H9 (cell line): Measurements from ENCODE around the gene TTLL1. TPM values are rescaled to one million over a fixed set of nuclear protein-coding genes. Genes with fewer than 3 reads are reported as not detected.

Experiments used
- DNase-seq: peaks from one replicate; pipeline ENCODE4 v3.0.0-alpha.2; 2017
- H2AFZ ChIP-seq: one replicate; pipeline ENCODE4 v1.6.1; 2013; ENCODE audit warnings: mild to moderate bottlenecking, low read length, control low read depth, moderate library complexity
- H2AK5ac ChIP-seq: 2 replicates; pipeline ENCODE4 v1.6.1; 2013; ENCODE audit warnings: low read length, control low read depth, mixed read lengths; ENCODE audit not compliant: insufficient read length
- H2BK120ac ChIP-seq: one replicate; pipeline ENCODE4 v1.6.1; 2013; ENCODE audit warnings: low read depth, mild to moderate bottlenecking, low read length, control low read depth, inconsistent platforms; ENCODE audit not compliant: poor library complexity, severe bottlenecking
- H2BK12ac ChIP-seq: 2 replicates; pipeline ENCODE4 v1.6.1; 2013; ENCODE audit warnings: low read length, control low read depth, mixed read lengths, low read depth; ENCODE audit not compliant: insufficient read length
- H2BK15ac ChIP-seq: 2 replicates; pipeline ENCODE4 v1.6.1; 2013; ENCODE audit warnings: low read depth, low read length, control low read depth
- H2BK20ac ChIP-seq: one replicate; pipeline ENCODE4 v1.6.1; 2013; ENCODE audit warnings: low read depth, mild to moderate bottlenecking, low read length, control low read depth, inconsistent platforms; ENCODE audit not compliant: poor library complexity, severe bottlenecking
- H2BK5ac ChIP-seq: 2 replicates; pipeline ENCODE4 v1.6.1; 2013; ENCODE audit warnings: low read length, control low read depth, mixed read lengths; ENCODE audit not compliant: insufficient read length
- H3K14ac ChIP-seq: 2 replicates; pipeline ENCODE4 v1.6.1; 2013; ENCODE audit warnings: low read length, control low read depth; ENCODE audit not compliant: insufficient read depth
- H3K18ac ChIP-seq: 2 replicates; pipeline ENCODE4 v1.6.1; 2013; ENCODE audit warnings: low read depth, mild to moderate bottlenecking, mixed read lengths, low read length, control low read depth; ENCODE audit not compliant: insufficient read length
- H3K23ac ChIP-seq: 2 replicates; pipeline ENCODE4 v1.6.1; 2013; ENCODE audit warnings: low read length, control low read depth, mixed read lengths, low read depth; ENCODE audit not compliant: insufficient read length
- H3K23me2 ChIP-seq: 2 replicates; pipeline ENCODE4 v1.6.1; 2013; ENCODE audit warnings: low read depth, mild to moderate bottlenecking, mixed read lengths, low read length, control low read depth; ENCODE audit not compliant: insufficient read length, poor library complexity, severe bottlenecking
- H3K27ac ChIP-seq: 2 replicates; pipeline ENCODE4 v1.5.1; 2013; ENCODE audit warnings: low read length, control low read depth, mixed read lengths, low read depth; ENCODE audit not compliant: insufficient read length
- H3K27me3 ChIP-seq: 2 replicates; pipeline ENCODE4 v1.6.1; 2013; ENCODE audit warnings: low read length, control low read depth, inconsistent platforms; ENCODE audit not compliant: insufficient read depth
- H3K4ac ChIP-seq: 2 replicates; pipeline ENCODE4 v1.6.1; 2013; ENCODE audit warnings: low read depth, mild to moderate bottlenecking, control low read depth, inconsistent platforms, low read length, moderate library complexity
- H3K4me1 ChIP-seq: 2 replicates; pipeline ENCODE4 v1.6.1; 2013; ENCODE audit warnings: low read length, control low read depth, inconsistent platforms; ENCODE audit not compliant: insufficient read depth
- H3K4me2 ChIP-seq: 2 replicates; pipeline ENCODE4 v1.6.1; 2013; ENCODE audit warnings: low read length, control low read depth, mixed read lengths; ENCODE audit not compliant: insufficient read length, insufficient read depth
- H3K56ac ChIP-seq: 2 replicates; pipeline ENCODE4 v1.6.1; 2013; ENCODE audit warnings: low read depth, mild to moderate bottlenecking, mixed read lengths, low read length, control low read depth; ENCODE audit not compliant: insufficient read length
- H3K79me1 ChIP-seq: 2 replicates; pipeline ENCODE4 v1.6.1; 2013; ENCODE audit warnings: low read depth, mild to moderate bottlenecking, moderate library complexity, low read length, control low read depth, inconsistent platforms; ENCODE audit not compliant: insufficient read depth, poor library complexity, severe bottlenecking
- H3K79me2 ChIP-seq: 2 replicates; pipeline ENCODE4 v1.6.1; 2013; ENCODE audit warnings: low read length, control low read depth, inconsistent platforms; ENCODE audit not compliant: insufficient read depth
- H3K9ac ChIP-seq: 2 replicates; pipeline ENCODE4 v1.6.1; 2013; ENCODE audit warnings: low read length, control low read depth, mixed read lengths; ENCODE audit not compliant: insufficient read length; ENCODE audit errors: extremely low read depth
- H3K9me3 ChIP-seq: one replicate; pipeline ENCODE4 v1.6.1; 2013; ENCODE audit warnings: low read depth, low read length, inconsistent platforms; ENCODE audit not compliant: control insufficient read depth
- H3T11ph ChIP-seq: one replicate; pipeline ENCODE4 v1.6.1; 2013; ENCODE audit warnings: mild to moderate bottlenecking, low read length, control low read depth, inconsistent platforms
- H4K20me1 ChIP-seq: one replicate; pipeline ENCODE4 v1.6.1; 2013; ENCODE audit not compliant: control insufficient read depth, insufficient read length, insufficient read depth
- H4K5ac ChIP-seq: 2 replicates; pipeline ENCODE4 v1.6.1; 2013; ENCODE audit warnings: low read depth, mild to moderate bottlenecking, mixed read lengths, low read length, control low read depth; ENCODE audit not compliant: insufficient read length
- H4K8ac ChIP-seq: replicated peaks from 2 replicates; pipeline ENCODE4 v1.6.1; 2013; ENCODE audit warnings: low read length, control low read depth, mixed read lengths, low read depth; ENCODE audit not compliant: insufficient read length
- H4K91ac ChIP-seq: 2 replicates; pipeline ENCODE4 v1.6.1; 2013; ENCODE audit warnings: low read depth, mild to moderate bottlenecking, moderate library complexity, mixed read lengths, low read length, control low read depth; ENCODE audit not compliant: insufficient read length
- H3K27ac Mint-ChIP-seq, 3 experiments: 2 replicates in 2 of 3; 3 replicates in 1 of 3; pipeline ENCODE4 v1.8.0; 2020 to 2021; ENCODE audit warnings: mixed read lengths in 3 of 3, mild to moderate bottlenecking in 1 of 3, moderate library complexity in 1 of 3
- H3K27me3 Mint-ChIP-seq: 2 replicates; pipeline ENCODE4 v1.8.0; 2021; ENCODE audit warnings: low read depth, mild to moderate bottlenecking, moderate library complexity, mixed read lengths
- H3K36me3 Mint-ChIP-seq, 3 experiments: 2 replicates in 2 of 3; 3 replicates in 1 of 3; pipeline ENCODE4 v1.8.0; 2020 to 2021; ENCODE audit warnings: low read depth in 3 of 3, mixed read lengths in 3 of 3; ENCODE audit not compliant: insufficient read depth in 1 of 3
- H3K4me1 Mint-ChIP-seq, 2 experiments: 2 replicates each; pipeline ENCODE4 v1.8.0; 2020; ENCODE audit warnings: mixed read lengths in 2 of 2
- H3K4me3 Mint-ChIP-seq, 2 experiments: 2 replicates in 1 of 2; 3 replicates in 1 of 2; pipeline ENCODE4 v1.8.0; 2020 to 2021; ENCODE audit warnings: mild to moderate bottlenecking in 2 of 2, mixed read lengths in 2 of 2, moderate library complexity in 1 of 2
- H3K9me3 Mint-ChIP-seq, 2 experiments: 2 replicates in 1 of 2; 3 replicates in 1 of 2; pipeline ENCODE4 v1.8.0; 2020; ENCODE audit warnings: mild to moderate bottlenecking in 2 of 2, mixed read lengths in 2 of 2, moderate library complexity in 1 of 2
- WGBS: extraction: QIAGEN DNeasy Blood & Tissue Kit; methylation state at CpG from one replicate; pipeline ENCODE4 v1.1.7; 2013; ENCODE audit warnings: missing lambda C conversion rate, low lambda C conversion rate, mixed read lengths; ENCODE audit not compliant: insufficient read length; ENCODE audit errors: extremely low coverage; 5-methylcytosine and 5-hydroxymethylcytosine counted together
- total RNA-seq: library from RNA; stranded (reverse); gene quantifications from 2 replicates; pipeline ENCODE4 v1.2.1, GENCODE V29; 2021
- TF ChIP-seq, protein P1 (sequence below): fragments of 200-600 bp; sonication (generic); conservative IDR thresholded peaks from 3 replicates; pipeline ENCODE4 v1.8.0; 2021; ENCODE audit warnings: antibody characterized with exemption, mild to moderate bottlenecking

The TTLL1 gene
- total RNA-seq, 1 experiment from 2014 or later = 4.1 TPM

GRCh38 chr22:43129426-43130425 lies 40.5 kb upstream of the TTLL1 start:
- no peaks in the 10 kb centered on the region for H3K23me2 ChIP-seq
- H3K36me3 Mint-ChIP-seq = peaks cover 7 to 30% (median 28%) of the 10 kb centered on the region in 3 experiments; a peak in 6 of 7 replicates
- WGBS = no CpG with 5 or more reads among the region's 16 CpGs
- no peak overlapping the region for H2BK5ac ChIP-seq
- no peak overlapping the region for H2BK20ac ChIP-seq
- no peak overlapping the region for H4K91ac ChIP-seq
- H2BK120ac ChIP-seq = no peak overlapping the region
- H2AFZ ChIP-seq = no peak overlapping the region
- no peak overlapping the region for H3K9ac ChIP-seq
- peaks cover 9 to 22% of the 10 kb centered on the region in 2 experiments for H3K4me1 Mint-ChIP-seq
- DNase-seq = no peak
- H3K56ac ChIP-seq = no peak overlapping the region
- H3T11ph ChIP-seq = no peak overlapping the region
- no peaks in the 10 kb centered on the region for H3K27me3 ChIP-seq
- no peaks in the 10 kb centered on the region for H4K20me1 ChIP-seq
- no peak overlapping the region for H3K23ac ChIP-seq
- no peak overlapping the region for H3K4ac ChIP-seq
- no peak overlapping the region for H4K8ac ChIP-seq
- H3K14ac ChIP-seq = no peak overlapping the region
- no peaks in the 10 kb centered on the region; the same call in 1 of the 2 replicates for H3K27me3 Mint-ChIP-seq
- H3K4me1 ChIP-seq = no peaks in the 10 kb centered on the region
- H2AK5ac ChIP-seq = no peak overlapping the region
- peak overlapping the region in 1 of 3 experiments; percentile 86; a peak in 1 of 7 replicates for H3K27ac Mint-ChIP-seq
- H3K9me3 ChIP-seq = no peaks in the 10 kb centered on the region
- H3K9me3 Mint-ChIP-seq = no peaks in the 10 kb centered on the region
- H3K18ac ChIP-seq = no peak overlapping the region
- no peak overlapping the region for H2BK12ac ChIP-seq
- no peaks in the 10 kb centered on the region for H3K79me2 ChIP-seq
- TF ChIP-seq, protein P1, sequence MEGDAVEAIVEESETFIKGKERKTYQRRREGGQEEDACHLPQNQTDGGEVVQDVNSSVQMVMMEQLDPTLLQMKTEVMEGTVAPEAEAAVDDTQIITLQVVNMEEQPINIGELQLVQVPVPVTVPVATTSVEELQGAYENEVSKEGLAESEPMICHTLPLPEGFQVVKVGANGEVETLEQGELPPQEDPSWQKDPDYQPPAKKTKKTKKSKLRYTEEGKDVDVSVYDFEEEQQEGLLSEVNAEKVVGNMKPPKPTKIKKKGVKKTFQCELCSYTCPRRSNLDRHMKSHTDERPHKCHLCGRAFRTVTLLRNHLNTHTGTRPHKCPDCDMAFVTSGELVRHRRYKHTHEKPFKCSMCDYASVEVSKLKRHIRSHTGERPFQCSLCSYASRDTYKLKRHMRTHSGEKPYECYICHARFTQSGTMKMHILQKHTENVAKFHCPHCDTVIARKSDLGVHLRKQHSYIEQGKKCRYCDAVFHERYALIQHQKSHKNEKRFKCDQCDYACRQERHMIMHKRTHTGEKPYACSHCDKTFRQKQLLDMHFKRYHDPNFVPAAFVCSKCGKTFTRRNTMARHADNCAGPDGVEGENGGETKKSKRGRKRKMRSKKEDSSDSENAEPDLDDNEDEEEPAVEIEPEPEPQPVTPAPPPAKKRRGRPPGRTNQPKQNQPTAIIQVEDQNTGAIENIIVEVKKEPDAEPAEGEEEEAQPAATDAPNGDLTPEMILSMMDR = no peak
- no peak overlapping the region for H3K27ac ChIP-seq
- no peak overlapping the region for H3K4me2 ChIP-seq
- no peak overlapping the region for H3K4me3 Mint-ChIP-seq
- H3K79me1 ChIP-seq = no peaks in the 10 kb centered on the region
- H2BK15ac ChIP-seq = no peak overlapping the region
- no peak overlapping the region for H4K5ac ChIP-seq
